Measurements from ENCODE around the gene SETD2. TPM values are rescaled to one million over a fixed set of nuclear protein-coding genes. Genes with fewer than 3 reads are reported as not detected.

SETD2 gene
- total RNA-seq, 6 experiments from 2014 or later = 20.3 to 27.0 (median 21.9) TPM

GRCh38 chr3:46986782-46987310 is 177.1 kb downstream of the SETD2 start:
- DNase-seq (peak in 1 of 3 donors; percentile 31), ATAC-seq (no peak)
- Histone ChIP-seq H3K4me3 (no peak overlapping the region), H3K36me3 (no peaks in the 10 kb centered on the region), H3K9me3 (no peaks in the 10 kb centered on the region), H3K27ac (peak overlapping the region in 1 of 3 donors; percentile 24), H3K27me3 (no peaks in the 10 kb centered on the region), H3K4me1 (no peaks in the 10 kb centered on the region)
- intact Hi-C loops (cut with DNase I) = no loop called here
- TF ChIP-seq POLR2A (IDR thresholded peaks at IDR 0.05) (no peak), CTCF (IDR thresholded peaks at IDR 0.05) (no peak)
- 82% methylated on average over 2 of the region's 3 CpGs for WGBS (ENCODE audit: insufficient coverage, low coverage, low lambda C conversion rate, missing lambda C conversion rate)

- ATAC-seq (no peak), DNase-seq (peak in 1 of 3 donors; percentile 19)
- Histone ChIP-seq H3K27ac (no peak overlapping the region), H3K4me3 (no peak overlapping the region), H3K9me3 (no peaks in the 10 kb centered on the region), H3K27me3 (no peaks in the 10 kb centered on the region), H3K36me3 (no peaks in the 10 kb centered on the region), H3K4me1 (no peaks in the 10 kb centered on the region)
- TF ChIP-seq CTCF (IDR thresholded peaks at IDR 0.05) (no peak), POLR2A (IDR thresholded peaks at IDR 0.05) (no peak)
- intact Hi-C loops (cut with DNase I) = no loop called here
- WGBS (ENCODE audit: insufficient coverage, low coverage, low lambda C conversion rate, missing lambda C conversion rate) = 75% methylated on average over 4 of the region's 4 CpGs
Measured at GRCh38 chr3:46986055-46986730, 177.7 kb downstream of the SETD2 start.

GRCh38 chr3:46985588-46985987 is 178.3 kb downstream of the SETD2 start:
- DNase-seq (peak in 1 of 3 donors; percentile 40), ATAC-seq (no peak)
- no CpG with 5 or more reads among the region's 5 CpGs for WGBS (ENCODE audit: insufficient coverage, low coverage, low lambda C conversion rate, missing lambda C conversion rate)
- intact Hi-C loops (cut with DNase I) = no loop called here
- Histone ChIP-seq H3K36me3 (no peaks in the 10 kb centered on the region), H3K4me3 (no peak overlapping the region), H3K27ac (no peak overlapping the region), H3K27me3 (no peaks in the 10 kb centered on the region), H3K9me3 (no peaks in the 10 kb centered on the region), H3K4me1 (no peaks in the 10 kb centered on the region)
- TF ChIP-seq CTCF (IDR thresholded peaks at IDR 0.05) = no peak
- no peak for TF ChIP-seq POLR2A (IDR thresholded peaks at IDR 0.05)

- WGBS (ENCODE audit: insufficient coverage, low coverage, low lambda C conversion rate, missing lambda C conversion rate) = 92% methylated on average over 2 of the region's 11 CpGs
- no peak overlapping the region for H3K4me3 ChIP-seq
- no peak overlapping the region for H3K27ac ChIP-seq
- ATAC-seq (no peak), DNase-seq (peak in 1 of 3 donors; percentile 19)
- no peaks in the 10 kb centered on the region for H3K27me3 ChIP-seq
- no peak for TF ChIP-seq CTCF (IDR thresholded peaks at IDR 0.05)
- TF ChIP-seq POLR2A (IDR thresholded peaks at IDR 0.05) = no peak
- intact Hi-C loops (cut with DNase I) = no loop called here
- H3K36me3 ChIP-seq = no peaks in the 10 kb centered on the region
- H3K9me3 ChIP-seq = no peaks in the 10 kb centered on the region
- no peaks in the 10 kb centered on the region for H3K4me1 ChIP-seq
Measured at GRCh38 chr3:46984591-46985459, 179.1 kb downstream of the SETD2 start.

Data from right lobe of liver (tissue), 6 donors.